Measurements from ENCODE around the gene MEIOB.

Gene MEIOB

DNA sequence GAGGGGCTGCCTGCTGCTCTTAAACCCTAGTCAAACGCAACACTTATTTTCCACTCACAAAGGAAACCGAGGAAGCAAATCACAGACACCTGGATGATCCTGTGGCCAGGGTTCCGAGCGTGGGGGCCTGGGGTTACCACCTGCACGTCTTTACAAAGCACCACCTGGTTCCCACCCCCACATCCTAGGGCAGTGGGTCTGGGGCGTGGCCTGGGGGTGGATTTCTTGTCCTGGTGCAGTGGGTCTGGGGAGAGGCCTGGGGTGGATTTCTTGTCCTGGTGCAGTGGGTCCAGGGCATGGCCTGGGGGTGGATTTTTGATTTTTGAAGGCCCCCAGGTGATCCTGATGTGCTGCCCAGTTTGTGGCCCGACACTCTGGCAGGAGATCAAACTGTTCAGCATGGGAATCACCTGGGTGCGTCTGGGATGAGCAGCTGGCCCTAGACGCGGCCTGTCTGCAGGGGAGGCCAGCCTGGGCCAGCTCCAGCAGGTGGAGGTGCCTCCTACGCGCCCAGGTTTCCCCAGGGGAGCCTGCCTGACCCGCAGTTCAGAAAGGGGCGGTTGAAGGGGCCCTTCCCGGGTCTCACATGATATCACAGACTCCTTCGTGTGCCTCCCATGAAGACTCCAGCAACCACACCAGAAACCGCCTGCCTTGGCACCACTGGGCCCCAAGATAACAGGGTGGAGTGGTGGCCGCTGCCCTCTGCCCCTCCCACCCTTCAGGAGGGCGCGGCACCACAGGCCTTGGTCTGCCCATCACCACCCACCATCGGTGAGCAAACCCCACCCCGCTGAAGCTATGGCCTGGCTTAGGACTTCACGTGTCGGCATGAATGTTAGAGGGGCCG lies 51.6 kb downstream of the MEIOB start:
- no CpG with 5 or more reads among the region's 25 CpGs for WGBS (ENCODE audit: insufficient coverage, insufficient read length)
- H3K36me3 ChIP-seq (ENCODE audit: control insufficient read depth, insufficient read depth, low read length) = peaks cover 17% of the 10 kb centered on the region; the same call in 1 of the 2 replicates

DNA sequence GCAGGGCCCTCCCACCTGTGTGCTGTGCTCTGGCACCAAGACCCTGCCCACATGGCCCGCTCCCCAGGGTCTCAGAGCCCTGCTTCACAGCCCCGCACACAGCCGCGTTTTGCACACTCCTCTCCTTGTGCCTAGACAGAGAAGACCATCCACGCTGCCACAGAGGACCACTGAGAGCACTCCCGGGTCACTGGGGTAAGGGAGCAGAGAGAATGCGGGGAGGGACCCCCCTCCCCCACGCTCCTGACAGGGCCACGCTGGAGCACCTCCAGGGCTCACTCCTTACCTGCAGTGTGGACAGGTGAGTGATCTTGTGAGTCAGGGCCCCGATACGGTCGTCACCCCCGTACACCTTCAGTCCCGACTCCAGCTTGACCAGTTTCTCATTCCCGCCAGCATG lies 52.4 kb downstream of the MEIOB start:
- WGBS (ENCODE audit: insufficient coverage, insufficient read length) = no CpG with 5 or more reads among the region's 15 CpGs
- no peak for DNase-seq (ENCODE audit: low read depth, low spot score)
- H3K9me3 ChIP-seq (ENCODE audit: control insufficient read depth, insufficient read depth, low read length) = no peaks in the 10 kb centered on the region
- H3K27ac ChIP-seq (ENCODE audit: low read length) = no peak overlapping the region
- no peaks in the 10 kb centered on the region for H3K4me1 ChIP-seq (ENCODE audit: control insufficient read depth, insufficient read depth, low read length)
- H3K36me3 ChIP-seq (ENCODE audit: control insufficient read depth, insufficient read depth, low read length) = peaks cover 17% of the 10 kb centered on the region; the same call in 1 of the 2 replicates
- H3K4me3 ChIP-seq (ENCODE audit: low read length) = no peak overlapping the region
- H3K27me3 ChIP-seq (ENCODE audit: control insufficient read depth, insufficient read depth, low read length) = no peaks in the 10 kb centered on the region

More for the DNA sequence above, 51.6 kb downstream of the MEIOB start:
- Histone ChIP-seq H3K4me1 (ENCODE audit: control insufficient read depth, insufficient read depth, low read length) (no peaks in the 10 kb centered on the region), H3K27ac (ENCODE audit: low read length) (no peak overlapping the region), H3K27me3 (ENCODE audit: control insufficient read depth, insufficient read depth, low read length) (no peaks in the 10 kb centered on the region), H3K9me3 (ENCODE audit: control insufficient read depth, insufficient read depth, low read length) (no peaks in the 10 kb centered on the region), H3K4me3 (ENCODE audit: low read length) (no peak overlapping the region)
- no peak for DNase-seq (ENCODE audit: low read depth, low spot score)

- no CpG with 5 or more reads among the region's 35 CpGs for WGBS (ENCODE audit: insufficient coverage, insufficient read length)
- no peaks in the 10 kb centered on the region for H3K27me3 ChIP-seq (ENCODE audit: control insufficient read depth, insufficient read depth, low read length)
- no peaks in the 10 kb centered on the region for H3K9me3 ChIP-seq (ENCODE audit: control insufficient read depth, insufficient read depth, low read length)
- H3K27ac ChIP-seq (ENCODE audit: low read length) = no peak overlapping the region
- H3K36me3 ChIP-seq (ENCODE audit: control insufficient read depth, insufficient read depth, low read length) = peaks cover 17% of the 10 kb centered on the region; the same call in 1 of the 2 replicates
- H3K4me3 ChIP-seq (ENCODE audit: low read length) = no peak overlapping the region
- DNase-seq (ENCODE audit: low read depth, low spot score) = no peak
- no peaks in the 10 kb centered on the region for H3K4me1 ChIP-seq (ENCODE audit: control insufficient read depth, insufficient read depth, low read length)
These were observed 53.0 kb downstream of the MEIOB start for GRCh38 chr16:1818873-1819525.

GRCh38 chr16:1818204-1818872 lies 53.6 kb downstream of the MEIOB start:
- Histone ChIP-seq H3K4me3 (ENCODE audit: low read length) (no peak overlapping the region), H3K27ac (ENCODE audit: low read length) (no peak overlapping the region), H3K4me1 (ENCODE audit: control insufficient read depth, insufficient read depth, low read length) (no peaks in the 10 kb centered on the region), H3K9me3 (ENCODE audit: control insufficient read depth, insufficient read depth, low read length) (no peaks in the 10 kb centered on the region), H3K36me3 (ENCODE audit: control insufficient read depth, insufficient read depth, low read length) (peaks cover 17% of the 10 kb centered on the region; the same call in 1 of the 2 replicates), H3K27me3 (ENCODE audit: control insufficient read depth, insufficient read depth, low read length) (no peaks in the 10 kb centered on the region)
- no CpG with 5 or more reads among the region's 27 CpGs for WGBS (ENCODE audit: insufficient coverage, insufficient read length)
- no peak for DNase-seq (ENCODE audit: low read depth, low spot score)

DNA sequence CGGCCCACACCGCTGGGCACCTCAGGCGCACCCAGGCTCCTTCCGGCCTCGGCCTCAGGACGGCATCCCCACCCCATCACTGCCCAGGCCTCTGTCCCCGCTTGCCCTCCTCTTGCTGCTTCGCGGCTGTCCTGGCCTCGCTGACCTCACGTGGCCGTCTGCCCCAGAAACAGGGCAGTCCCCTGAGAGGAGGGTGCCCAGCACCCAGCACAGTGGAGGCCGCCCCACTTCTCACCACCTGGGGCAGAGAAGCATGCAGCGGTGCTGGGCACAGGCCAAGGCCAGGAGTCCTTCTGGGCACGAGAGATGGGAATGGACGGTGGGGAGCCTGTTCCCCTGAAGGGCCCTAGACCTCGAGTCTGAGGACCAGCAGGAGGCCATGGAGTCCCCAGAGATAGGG lies 54.2 kb downstream of the MEIOB start:
- no peaks in the 10 kb centered on the region for H3K9me3 ChIP-seq (ENCODE audit: control insufficient read depth, insufficient read depth, low read length)
- no peak overlapping the region for H3K27ac ChIP-seq (ENCODE audit: low read length)
- no CpG with 5 or more reads among the region's 17 CpGs for WGBS (ENCODE audit: insufficient coverage, insufficient read length)
- H3K4me3 ChIP-seq (ENCODE audit: low read length) = no peak overlapping the region
- no peak for DNase-seq (ENCODE audit: low read depth, low spot score)
- no peaks in the 10 kb centered on the region for H3K27me3 ChIP-seq (ENCODE audit: control insufficient read depth, insufficient read depth, low read length)
- H3K36me3 ChIP-seq (ENCODE audit: control insufficient read depth, insufficient read depth, low read length) = peaks cover 17% of the 10 kb centered on the region; the same call in 1 of the 2 replicates
- no peaks in the 10 kb centered on the region for H3K4me1 ChIP-seq (ENCODE audit: control insufficient read depth, insufficient read depth, low read length)

DNA sequence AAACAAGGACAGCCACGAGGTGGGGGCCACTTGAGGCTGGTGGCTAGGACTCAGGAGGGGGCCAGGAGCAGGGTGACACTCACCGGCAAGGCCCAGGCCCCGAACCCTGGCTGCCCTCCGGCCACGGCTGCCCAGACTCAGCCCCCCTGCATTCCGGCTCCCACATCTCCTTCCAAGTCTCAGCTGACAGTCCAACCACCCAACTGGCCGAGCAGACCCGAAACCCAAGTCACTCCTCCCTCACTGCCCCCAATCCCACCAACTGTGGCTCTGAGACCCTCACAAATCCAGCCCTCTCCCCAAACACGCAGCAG lies 54.7 kb downstream of the MEIOB start:
- no peak overlapping the region for H3K4me3 ChIP-seq (ENCODE audit: low read length)
- no peaks in the 10 kb centered on the region for H3K9me3 ChIP-seq (ENCODE audit: control insufficient read depth, insufficient read depth, low read length)
- peaks cover 17% of the 10 kb centered on the region; the same call in 1 of the 2 replicates for H3K36me3 ChIP-seq (ENCODE audit: control insufficient read depth, insufficient read depth, low read length)
- H3K27me3 ChIP-seq (ENCODE audit: control insufficient read depth, insufficient read depth, low read length) = no peaks in the 10 kb centered on the region
- H3K27ac ChIP-seq (ENCODE audit: low read length) = no peak overlapping the region
- no peaks in the 10 kb centered on the region for H3K4me1 ChIP-seq (ENCODE audit: control insufficient read depth, insufficient read depth, low read length)
- DNase-seq (ENCODE audit: low read depth, low spot score) = no peak
- no CpG with 5 or more reads among the region's 9 CpGs for WGBS (ENCODE audit: insufficient coverage, insufficient read length)

- Histone ChIP-seq H3K9me3 (ENCODE audit: control insufficient read depth, insufficient read depth, low read length) (no peaks in the 10 kb centered on the region), H3K4me3 (ENCODE audit: low read length) (no peak overlapping the region), H3K27me3 (ENCODE audit: control insufficient read depth, insufficient read depth, low read length) (no peaks in the 10 kb centered on the region), H3K4me1 (ENCODE audit: control insufficient read depth, insufficient read depth, low read length) (no peaks in the 10 kb centered on the region), H3K27ac (ENCODE audit: low read length) (no peak overlapping the region), H3K36me3 (ENCODE audit: control insufficient read depth, insufficient read depth, low read length) (peaks cover 15% of the 10 kb centered on the region; the same call in 1 of the 2 replicates)
- DNase-seq (ENCODE audit: low read depth, low spot score) = no peak
- no CpG with 5 or more reads among the region's 40 CpGs for WGBS (ENCODE audit: insufficient coverage, insufficient read length)
These were observed 55.3 kb downstream of the MEIOB start for GRCh38 chr16:1816396-1817275.

DNA sequence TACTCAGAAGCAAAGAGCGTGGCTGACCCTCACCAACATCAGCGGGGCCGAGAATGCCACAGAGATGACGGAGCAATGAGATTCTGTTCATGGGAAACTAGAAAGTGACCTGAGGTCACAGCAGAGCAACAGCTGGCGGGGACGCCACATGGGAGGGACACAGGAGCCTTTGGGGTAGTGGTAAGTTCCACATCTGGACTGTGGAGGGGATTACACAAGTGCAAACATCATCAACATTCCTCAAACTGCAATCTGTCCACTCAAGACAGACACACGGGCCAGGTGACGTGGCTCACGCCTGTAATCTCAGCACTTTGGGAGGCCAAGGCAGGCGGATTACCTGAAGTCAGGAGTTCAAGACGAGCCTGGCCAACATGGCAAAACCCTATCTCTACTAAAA lies 56.5 kb downstream of the MEIOB start:
- Histone ChIP-seq H3K36me3 (ENCODE audit: control insufficient read depth, insufficient read depth, low read length) (peaks cover 15% of the 10 kb centered on the region; the same call in 1 of the 2 replicates), H3K4me1 (ENCODE audit: control insufficient read depth, insufficient read depth, low read length) (no peaks in the 10 kb centered on the region), H3K4me3 (ENCODE audit: low read length) (no peak overlapping the region), H3K27ac (ENCODE audit: low read length) (no peak overlapping the region), H3K9me3 (ENCODE audit: control insufficient read depth, insufficient read depth, low read length) (no peaks in the 10 kb centered on the region), H3K27me3 (ENCODE audit: control insufficient read depth, insufficient read depth, low read length) (no peaks in the 10 kb centered on the region)
- no CpG with 5 or more reads among the region's 11 CpGs for WGBS (ENCODE audit: insufficient coverage, insufficient read length)
- DNase-seq (ENCODE audit: low read depth, low spot score) = no peak

- no peaks in the 10 kb centered on the region for H3K4me1 ChIP-seq (ENCODE audit: control insufficient read depth, insufficient read depth, low read length)
- no peak for DNase-seq (ENCODE audit: low read depth, low spot score)
- WGBS (ENCODE audit: insufficient coverage, insufficient read length) = no CpG with 5 or more reads among the region's 17 CpGs
- H3K4me3 ChIP-seq (ENCODE audit: low read length) = no peak overlapping the region
- no peak overlapping the region for H3K27ac ChIP-seq (ENCODE audit: low read length)
- H3K36me3 ChIP-seq (ENCODE audit: control insufficient read depth, insufficient read depth, low read length) = peaks cover 10% of the 10 kb centered on the region; the same call in 1 of the 2 replicates
- H3K27me3 ChIP-seq (ENCODE audit: control insufficient read depth, insufficient read depth, low read length) = no peaks in the 10 kb centered on the region
- no peaks in the 10 kb centered on the region for H3K9me3 ChIP-seq (ENCODE audit: control insufficient read depth, insufficient read depth, low read length)
These were observed 59.2 kb downstream of the MEIOB start for GRCh38 chr16:1812732-1813163.

GRCh38 chr16:1810536-1810935 lies 61.4 kb downstream of the MEIOB start:
- DNase-seq (ENCODE audit: low read depth, low spot score) = no peak
- Histone ChIP-seq H3K4me1 (ENCODE audit: control insufficient read depth, insufficient read depth, low read length) (no peaks in the 10 kb centered on the region), H3K27me3 (ENCODE audit: control insufficient read depth, insufficient read depth, low read length) (no peaks in the 10 kb centered on the region), H3K4me3 (ENCODE audit: low read length) (no peak overlapping the region), H3K9me3 (ENCODE audit: control insufficient read depth, insufficient read depth, low read length) (no peaks in the 10 kb centered on the region), H3K27ac (ENCODE audit: low read length) (no peak overlapping the region), H3K36me3 (ENCODE audit: control insufficient read depth, insufficient read depth, low read length) (0 out of 2 replicates have a peak, but pooled peaks cover 2% of the 10 kb centered on the region)
- no CpG with 5 or more reads among the region's 16 CpGs for WGBS (ENCODE audit: insufficient coverage, insufficient read length)

Measured in iPS DF 6.9 (cell line).